Measurements from ENCODE around the gene MT1F. TPM values are rescaled to one million over a fixed set of nuclear protein-coding genes. Genes with fewer than 3 reads are reported as not detected.

MT1F gene
- total RNA-seq, 2 donors from 2014 or later: 3.3 to 8.8 TPM

- ATAC-seq (peak; percentile 30), DNase-seq (no peak)
- Mint-ChIP-seq H3K4me3 (no peak overlapping the region), H3K4me1 (peaks cover 21% of the 10 kb centered on the region), H3K27me3 (peaks cover 54% of the 10 kb centered on the region), H3K36me3 (ENCODE audit: low read depth) (peaks cover 5% of the 10 kb centered on the region), H3K27ac (no peak overlapping the region)
- no peaks in the 10 kb centered on the region for H3K9me3 ChIP-seq (ENCODE audit: control insufficient read depth, low read length, poor library complexity, severe bottlenecking)
These were observed 27.6 kb upstream of the MT1F start for GRCh38 chr16:56630134-56630533.

GRCh38 chr16:56631197-56631596 is 26.6 kb upstream of the MT1F start:
- peaks cover 14% of the 10 kb centered on the region for H3K4me1 Mint-ChIP-seq
- no peaks in the 10 kb centered on the region for H3K9me3 ChIP-seq (ENCODE audit: control insufficient read depth, low read length, poor library complexity, severe bottlenecking)
- DNase-seq (no peak), ATAC-seq (no peak)
- peak overlapping the region; percentile 79 for H3K4me3 Mint-ChIP-seq
- no peak overlapping the region for H3K27ac Mint-ChIP-seq
- peaks cover 5% of the 10 kb centered on the region for H3K36me3 Mint-ChIP-seq (ENCODE audit: low read depth)
- H3K27me3 Mint-ChIP-seq: peaks cover 55% of the 10 kb centered on the region

GRCh38 chr16:56631832-56632155 is 26.0 kb upstream of the MT1F start:
- no peak for ATAC-seq
- Mint-ChIP-seq H3K4me3 (peak overlapping the region; percentile 79), H3K27me3 (peaks cover 61% of the 10 kb centered on the region), H3K4me1 (peaks cover 15% of the 10 kb centered on the region), H3K36me3 (ENCODE audit: low read depth) (peaks cover 5% of the 10 kb centered on the region), H3K27ac (no peak overlapping the region)
- no peak for DNase-seq
- no peaks in the 10 kb centered on the region for H3K9me3 ChIP-seq (ENCODE audit: control insufficient read depth, low read length, poor library complexity, severe bottlenecking)

GRCh38 chr16:56632156-56632847 is 25.5 kb upstream of the MT1F start, which contains the start of gene MT1M:
MT1M (plus strand) TSS chr16:56632659; CDS start chr16:56632732, 73 bp downstream.
- DNase-seq (no peak), ATAC-seq (peak; percentile 30)
- Mint-ChIP-seq H3K4me1 (peaks cover 15% of the 10 kb centered on the region), H3K36me3 (ENCODE audit: low read depth) (peaks cover 5% of the 10 kb centered on the region), H3K27ac (no peak within 1 kb of the TSS), H3K27me3 (peaks cover 66% of the 10 kb centered on the region), H3K4me3 (peak within 1 kb of the TSS; percentile 79)
- no peaks in the 10 kb centered on the region for H3K9me3 ChIP-seq (ENCODE audit: control insufficient read depth, low read length, poor library complexity, severe bottlenecking)

GRCh38 chr16:56632848-56633365 is 24.9 kb upstream of the MT1F start:
- DNase-seq (no peak), ATAC-seq (no peak)
- H3K4me1 Mint-ChIP-seq: peaks cover 18% of the 10 kb centered on the region
- H3K4me3 Mint-ChIP-seq: peak overlapping the region; percentile 77
- H3K27me3 Mint-ChIP-seq: peaks cover 72% of the 10 kb centered on the region
- no peak overlapping the region for H3K27ac Mint-ChIP-seq
- peaks cover 8% of the 10 kb centered on the region for H3K36me3 Mint-ChIP-seq (ENCODE audit: low read depth)
- H3K9me3 ChIP-seq (ENCODE audit: control insufficient read depth, low read length, poor library complexity, severe bottlenecking): no peaks in the 10 kb centered on the region

GRCh38 chr16:56633535-56633934 is 24.2 kb upstream of the MT1F start:
- no peaks in the 10 kb centered on the region for H3K9me3 ChIP-seq (ENCODE audit: control insufficient read depth, low read length, poor library complexity, severe bottlenecking)
- ATAC-seq: no peak
- Mint-ChIP-seq H3K4me3 (no peak overlapping the region), H3K36me3 (ENCODE audit: low read depth) (peaks cover 8% of the 10 kb centered on the region), H3K27ac (no peak overlapping the region), H3K4me1 (peaks cover 21% of the 10 kb centered on the region), H3K27me3 (peaks cover 76% of the 10 kb centered on the region)
- no peak for DNase-seq

GRCh38 chr16:56634715-56635440 is 22.9 kb upstream of the MT1F start:
- peaks cover 23% of the 10 kb centered on the region for H3K4me1 Mint-ChIP-seq
- H3K27ac Mint-ChIP-seq: peak overlapping the region; percentile 86
- H3K4me3 Mint-ChIP-seq: peak overlapping the region; percentile 90
- H3K36me3 Mint-ChIP-seq (ENCODE audit: low read depth): peaks cover 8% of the 10 kb centered on the region
- DNase-seq (no peak), ATAC-seq (no peak)
- peaks cover 88% of the 10 kb centered on the region for H3K27me3 Mint-ChIP-seq
- H3K9me3 ChIP-seq (ENCODE audit: control insufficient read depth, low read length, poor library complexity, severe bottlenecking): no peaks in the 10 kb centered on the region

GRCh38 chr16:56635441-56635967 is 22.3 kb upstream of the MT1F start:
- ATAC-seq (peak; percentile 31), DNase-seq (no peak)
- no peaks in the 10 kb centered on the region for H3K9me3 ChIP-seq (ENCODE audit: control insufficient read depth, low read length, poor library complexity, severe bottlenecking)
- H3K27me3 Mint-ChIP-seq: peaks cover 90% of the 10 kb centered on the region
- peak overlapping the region; percentile 86 for H3K27ac Mint-ChIP-seq
- H3K36me3 Mint-ChIP-seq (ENCODE audit: low read depth): peaks cover 8% of the 10 kb centered on the region
- peaks cover 23% of the 10 kb centered on the region for H3K4me1 Mint-ChIP-seq
- peak overlapping the region; percentile 90 for H3K4me3 Mint-ChIP-seq

GRCh38 chr16:56636616-56637413 is 20.9 kb upstream of the MT1F start:
- Mint-ChIP-seq H3K4me3 (no peak overlapping the region), H3K36me3 (ENCODE audit: low read depth) (peaks cover 6% of the 10 kb centered on the region), H3K27ac (no peak overlapping the region), H3K27me3 (peaks cover 83% of the 10 kb centered on the region), H3K4me1 (peaks cover 21% of the 10 kb centered on the region)
- H3K9me3 ChIP-seq (ENCODE audit: control insufficient read depth, low read length, poor library complexity, severe bottlenecking): no peaks in the 10 kb centered on the region
- no peak for ATAC-seq
- no peak for DNase-seq

GRCh38 chr16:56637814-56638750 is 19.7 kb upstream of the MT1F start, which contains the start of gene MT1A:
MT1A (plus strand) TSS chr16:56638666; CDS start chr16:56638739, 73 bp downstream.
- H3K27ac Mint-ChIP-seq: no peak within 1 kb of the TSS
- ATAC-seq: peak; percentile 36
- no peak for DNase-seq
- no peaks in the 10 kb centered on the region for H3K9me3 ChIP-seq (ENCODE audit: control insufficient read depth, low read length, poor library complexity, severe bottlenecking)
- H3K27me3 Mint-ChIP-seq: peaks cover 74% of the 10 kb centered on the region
- H3K36me3 Mint-ChIP-seq (ENCODE audit: low read depth): peaks cover 5% of the 10 kb centered on the region
- H3K4me1 Mint-ChIP-seq: peaks cover 23% of the 10 kb centered on the region
- H3K4me3 Mint-ChIP-seq: peak within 1 kb of the TSS; percentile 77

GRCh38 chr16:56639045-56639444 is 18.7 kb upstream of the MT1F start:
- peaks cover 30% of the 10 kb centered on the region for H3K4me1 Mint-ChIP-seq

GRCh38 chr16:56640076-56640475 is 17.7 kb upstream of the MT1F start:
- Mint-ChIP-seq H3K4me1 (peaks cover 29% of the 10 kb centered on the region), H3K36me3 (ENCODE audit: low read depth) (peaks cover 3% of the 10 kb centered on the region), H3K27me3 (peaks cover 54% of the 10 kb centered on the region), H3K27ac (no peak overlapping the region), H3K4me3 (no peak overlapping the region)
- ATAC-seq (no peak), DNase-seq (no peak)
- H3K9me3 ChIP-seq (ENCODE audit: control insufficient read depth, low read length, poor library complexity, severe bottlenecking): no peaks in the 10 kb centered on the region

More at GRCh38 chr16:56639045-56639444, 18.7 kb upstream of the MT1F start:
- no peak for ATAC-seq
- no peaks in the 10 kb centered on the region for H3K9me3 ChIP-seq (ENCODE audit: control insufficient read depth, low read length, poor library complexity, severe bottlenecking)
- peaks cover 65% of the 10 kb centered on the region for H3K27me3 Mint-ChIP-seq
- H3K36me3 Mint-ChIP-seq (ENCODE audit: low read depth): peaks cover 5% of the 10 kb centered on the region
- no peak for DNase-seq
- no peak overlapping the region for H3K27ac Mint-ChIP-seq
- H3K4me3 Mint-ChIP-seq: no peak overlapping the region
